Pancreas (tissue), 10 donors: Measurements from ENCODE around the gene PCDHA9. TPM values are rescaled to one million over a fixed set of nuclear protein-coding genes. Genes with fewer than 3 reads are reported as not detected.
"Not testable (repeated sequence)": the region's sequence is repeated elsewhere in the genome, so short reads cannot be mapped to it uniquely, and the experiment has no call there.

Source experiments
- ATAC-seq, 4 donors: fragments of 200-7000 bp; cut with Tn5 transposase; one replicate each; pipeline versions ENCODE4 v1.8.0 to v1.9.1; 2020; ENCODE audit warnings: mild to moderate bottlenecking in 4 of 4, moderate library complexity in 4 of 4
- DNase-seq, 6 donors: peaks; one replicate each; pipeline ENCODE4 v3.0.0-alpha.2; 2020
- FAIRE-seq: peaks from 2 replicates; lab custom pipeline; 2012; peaks lifted over from hg19 to GRCh38; lab: Jason Lieb, UNC
- H3K27ac ChIP-seq, 4 donors: fragments of 200-600 bp; sonication (generic); 1 replicate in 3 of 4; 2 replicates in 1 of 4; pipeline versions ENCODE4 v1.5.0 to v1.8.0; 2020
- H3K27me3 ChIP-seq, 4 donors: fragments of 200-600 bp; one replicate each; pipeline ENCODE4 v1.8.0; 2021
- H3K36me3 ChIP-seq, 3 donors: fragments of 200-600 bp; sonication (generic) in 1 of 3; one replicate each; pipeline versions ENCODE4 v1.5.0 to v1.8.0; 2020 to 2021
- H3K4me1 ChIP-seq, 3 donors: fragments of 200-600 bp; one replicate each; pipeline ENCODE4 v1.8.0; 2021
- H3K4me3 ChIP-seq, 4 donors: fragments of 200-600 bp; sonication (generic) in 2 of 4; one replicate each; pipeline versions ENCODE4 v1.5.0 to v1.8.0; 2020 to 2021
- H3K9me3 ChIP-seq, 4 donors: fragments of 200-600 bp; one replicate each; pipeline ENCODE4 v1.8.0; 2021
- CTCF ChIP-seq, 4 donors: fragments of 200-600 bp; sonication (generic) in 3 of 4; IDR thresholded peaks; one replicate each; pipeline versions ENCODE4 v1.5.0 to v1.8.0; 2021; ENCODE audit warnings: antibody characterized with exemption in 4 of 4
- WGBS, 2 donors: extraction: QIAGEN DNeasy Blood & Tissue Kit; methylation state at CpG; one replicate each; pipeline ENCODE4 v1.1.7; 2013; 5-methylcytosine and 5-hydroxymethylcytosine counted together
- intact Hi-C, 3 donors: fragments of 100-400 bp; cut with DNase I; formaldehyde crosslinking; loops; one replicate each; pipeline versions ENCODE4 v1.11.1 to v1.14.2; 2022
- polyA plus RNA-seq, 2 donors: library from polyadenylated mRNA; stranded (reverse); fragments of 200-250 nt; gene quantifications; one replicate each; pipeline ENCODE4 v1.2.3, GENCODE V29; 2013
- total RNA-seq, 6 donors: library from RNA; stranded (reverse); fragmentation: NEBNext Ultra II Directional in 4 of 6; extraction: Animal tissue kit (Norgen Biotek cat#: 25700) in 4 of 6; gene quantifications; one replicate each; pipeline versions ENCODE4 v1.2.1 to v1.2.4, GENCODE V29; 2021 to 2023
- donor health status: healthy with polysubstance abuse.
- donor health status: DM: no; HTN: no; CAD: no; lungs with moderate emphysema.
- donor health status: DM: no; HTN: no; CAD: no.
- donor health status: control.
- donor health status: control.
- donor health status: Bipolar disorder and iron deficiency.
- donor health status: DM: yes; HTN: yes; CAD: no.
- donor health status: DM: no; HTN: no; CAD: no.
- donor health status: DM: no; HTN: no; CAD: no.
- donor health status: DM: yes; HTN: yes; CAD: no.

The PCDHA9 gene
- total and polyA plus RNA-seq, 8 donors = 0.12 to 0.55 (median 0.22) TPM; not detected in 1

GRCh38 chr5:140870221-140871201 is 22.3 kb downstream of the PCDHA9 start:
- intact Hi-C loops = loop anchor here in 1 of 3 donors (10.0 kb wide), 1 partner anchor 174 kb away; no protein-coding TSS in a partner anchor
- no peaks in the 10 kb centered on the region for H3K4me1 ChIP-seq
- H3K36me3 ChIP-seq = no peaks in the 10 kb centered on the region
- no peak for TF ChIP-seq CTCF (IDR thresholded peaks at IDR 0.05)
- FAIRE-seq (no peak), DNase-seq (peak in 2 of 6 donors; percentile 49 to 57), ATAC-seq (no peak)
- 38 to 52% methylated on average over 114 of the region's 114 CpGs for WGBS, 2 donors
- H3K4me3 ChIP-seq = no peak overlapping the region
- no peaks in the 10 kb centered on the region for H3K27me3 ChIP-seq
- H3K9me3 ChIP-seq = no peaks in the 10 kb centered on the region
- H3K27ac ChIP-seq = no peak overlapping the region

DNA sequence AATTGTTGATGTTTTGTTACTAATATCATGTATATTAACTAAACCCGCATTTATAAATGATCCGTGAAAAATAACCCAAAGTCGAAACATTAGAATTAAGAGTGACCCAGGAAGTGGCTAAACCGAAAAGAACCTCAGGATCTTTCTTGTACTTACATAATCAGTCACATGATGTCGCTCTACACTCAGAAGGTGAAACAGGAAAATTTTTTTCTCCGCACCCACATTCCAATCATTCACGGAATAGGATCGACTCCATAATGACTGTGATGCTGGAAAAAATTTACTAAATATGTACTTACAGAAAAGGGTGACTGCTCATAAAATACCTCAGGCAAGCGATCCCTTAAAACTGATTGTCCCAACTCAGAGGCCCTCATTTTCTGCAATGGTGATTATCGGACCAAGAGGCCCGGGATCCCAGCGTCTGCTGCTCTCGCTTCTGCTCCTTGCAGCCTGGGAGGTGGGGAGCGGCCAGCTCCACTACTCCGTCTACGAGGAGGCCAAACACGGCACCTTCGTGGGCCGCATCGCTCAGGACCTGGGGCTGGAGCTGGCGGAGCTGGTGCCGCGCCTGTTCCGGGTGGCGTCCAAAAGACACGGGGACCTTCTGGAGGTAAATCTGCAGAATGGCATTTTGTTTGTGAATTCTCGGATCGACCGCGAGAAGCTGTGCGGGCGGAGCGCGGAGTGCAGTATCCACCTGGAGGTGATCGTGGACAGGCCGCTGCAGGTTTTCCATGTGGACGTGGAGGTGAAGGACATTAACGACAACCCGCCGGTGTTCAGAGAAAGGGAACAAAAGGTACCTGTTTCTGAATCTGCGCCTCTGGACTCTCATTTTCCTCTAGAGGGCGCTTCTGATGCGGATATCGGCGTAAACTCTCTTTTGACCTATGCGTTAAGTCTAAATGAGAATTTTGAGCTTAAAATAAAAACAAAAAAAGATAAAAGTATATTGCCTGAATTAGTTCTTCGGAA is 27.2 kb downstream of the PCDHA9 start, which contains the start of gene PCDHA12:
Gene PCDHA12 (plus strand): TSS at position 224 of the 981 bp plus-strand sequence. CDS start 165 bp downstream, at position 389.
- no peaks in the 10 kb centered on the region for H3K9me3 ChIP-seq
- no peak within 1 kb of the TSS for H3K27ac ChIP-seq
- ATAC-seq (peak; percentile 69 to 88 (median 76)), DNase-seq (peak in 1 of 6 donors; percentile 31), FAIRE-seq (no peak)
- TF ChIP-seq CTCF (IDR thresholded peaks at IDR 0.05) = no peak
- H3K4me3 ChIP-seq = peak within 1 kb of the TSS in 2 of 4 donors; percentile 14 to 26
- H3K27me3 ChIP-seq = no peaks in the 10 kb centered on the region
- 13 to 16% methylated on average over 42 to 47 of the region's 47 CpGs for WGBS, 2 donors
- no peaks in the 10 kb centered on the region for H3K36me3 ChIP-seq
- H3K4me1 ChIP-seq = no peaks in the 10 kb centered on the region
- intact Hi-C loops = loop anchor here in 1 of 3 donors (10.0 kb wide), 1 partner anchor 169 kb away; no protein-coding TSS in a partner anchor

DNA sequence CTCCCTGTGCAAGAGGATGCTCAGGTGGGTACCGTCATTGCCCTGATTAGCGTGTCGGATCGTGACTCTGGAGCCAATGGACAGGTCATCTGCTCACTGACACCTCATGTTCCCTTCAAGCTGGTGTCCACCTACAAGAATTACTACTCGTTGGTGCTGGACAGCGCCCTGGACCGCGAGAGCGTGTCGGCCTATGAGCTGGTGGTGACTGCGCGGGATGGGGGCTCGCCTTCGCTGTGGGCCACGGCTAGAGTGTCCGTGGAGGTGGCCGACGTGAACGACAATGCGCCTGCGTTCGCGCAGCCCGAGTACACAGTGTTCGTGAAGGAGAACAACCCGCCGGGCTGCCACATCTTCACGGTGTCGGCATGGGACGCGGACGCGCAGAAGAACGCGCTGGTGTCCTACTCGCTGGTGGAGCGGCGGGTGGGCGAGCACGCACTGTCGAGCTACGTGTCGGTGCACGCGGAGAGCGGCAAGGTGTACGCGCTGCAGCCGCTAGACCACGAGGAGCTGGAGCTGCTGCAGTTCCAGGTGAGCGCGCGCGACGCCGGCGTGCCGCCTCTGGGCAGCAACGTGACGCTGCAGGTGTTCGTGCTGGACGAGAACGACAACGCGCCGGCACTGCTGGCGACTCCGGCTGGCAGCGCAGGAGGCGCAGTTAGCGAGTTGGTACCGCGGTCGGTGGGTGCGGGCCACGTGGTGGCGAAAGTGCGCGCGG is 28.5 kb downstream of the PCDHA9 start:
- DNase-seq = peak in 1 of 6 donors; percentile 50
- H3K4me1 ChIP-seq, H3K27me3 ChIP-seq, H3K9me3 ChIP-seq, H3K4me3 ChIP-seq, H3K36me3 ChIP-seq, FAIRE-seq, ATAC-seq, H3K27ac ChIP-seq: not testable (repeated sequence)
- WGBS, 2 donors = 31 to 33% methylated on average over 79 to 80 of the region's 80 CpGs
- intact Hi-C loops = loop anchor here in 1 of 3 donors (10.0 kb wide), 1 partner anchor 168 kb away; no protein-coding TSS in a partner anchor

GRCh38 chr5:140877262-140877581 is 29.0 kb downstream of the PCDHA9 start:
- no peak for TF ChIP-seq CTCF (IDR thresholded peaks at IDR 0.05)
- WGBS, 2 donors = 34 to 38% methylated on average over 37 of the region's 37 CpGs
- no peak for FAIRE-seq
- Histone ChIP-seq H3K27ac (no peak overlapping the region), H3K27me3 (no peaks in the 10 kb centered on the region), H3K9me3 (peaks cover 0 to 2% (median 0%) of the 10 kb centered on the region in 4 donors), H3K4me1 (no peaks in the 10 kb centered on the region), H3K4me3 (no peak overlapping the region), H3K36me3 (no peaks in the 10 kb centered on the region)
- intact Hi-C loops = loop anchor here in 1 of 3 donors (10.0 kb wide), 1 partner anchor 168 kb away; no protein-coding TSS in a partner anchor
- DNase-seq = peak in 1 of 6 donors; percentile 47
- ATAC-seq = no peak
